ENCODE results near the gene ARL5C.

Gene ARL5C, protein sequence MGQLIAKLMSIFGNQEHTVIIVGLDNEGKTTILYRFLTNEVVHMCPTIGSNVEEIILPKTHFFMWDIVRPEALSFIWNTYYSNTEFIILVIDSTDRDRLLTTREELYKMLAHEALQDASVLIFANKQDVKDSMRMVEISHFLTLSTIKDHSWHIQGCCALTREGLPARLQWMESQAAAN

DNA sequence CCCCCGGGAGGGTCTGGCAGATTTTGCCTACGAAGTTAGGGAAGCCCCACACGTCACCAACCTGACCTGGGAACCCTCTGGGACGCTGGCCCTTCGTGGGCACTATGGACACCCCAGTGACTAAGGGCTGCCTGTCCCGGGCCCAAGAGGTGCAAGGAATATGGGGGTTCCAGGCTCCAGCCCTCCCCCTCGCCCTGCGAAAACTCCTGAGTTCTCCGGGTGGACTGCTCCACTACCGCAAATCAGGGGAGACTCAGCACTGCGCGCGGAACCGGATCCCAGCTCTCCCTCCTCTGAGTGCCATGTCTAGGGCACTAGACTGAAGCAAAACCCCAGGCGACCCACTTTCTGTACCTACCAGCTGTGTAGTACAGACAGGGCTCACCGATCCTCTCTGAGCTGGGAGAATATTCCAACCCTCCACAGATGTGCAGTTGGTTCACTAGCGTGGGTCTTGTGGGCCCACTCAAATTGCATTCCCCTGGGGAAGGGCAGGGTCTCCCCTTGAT lies at the start of gene ARL5C:
ARL5C (minus strand) TSS at position 321 of the 509 bp plus-strand sequence. CDS start 401 bp downstream, outside the sequence.
- peaks cover 33% of the 10 kb centered on the region for H3K27me3 Mint-ChIP-seq
- peak within 1 kb of the TSS; percentile 57 to 65 for H3K27ac Mint-ChIP-seq
- no peaks in the 10 kb centered on the region for H3K9me3 Mint-ChIP-seq
- DNase-seq (no peak), ATAC-seq (no peak)
- peak within 1 kb of the TSS; percentile 94 for H3K4me3 Mint-ChIP-seq
- H3K4me1 Mint-ChIP-seq: peaks cover 37% of the 10 kb centered on the region

DNA sequence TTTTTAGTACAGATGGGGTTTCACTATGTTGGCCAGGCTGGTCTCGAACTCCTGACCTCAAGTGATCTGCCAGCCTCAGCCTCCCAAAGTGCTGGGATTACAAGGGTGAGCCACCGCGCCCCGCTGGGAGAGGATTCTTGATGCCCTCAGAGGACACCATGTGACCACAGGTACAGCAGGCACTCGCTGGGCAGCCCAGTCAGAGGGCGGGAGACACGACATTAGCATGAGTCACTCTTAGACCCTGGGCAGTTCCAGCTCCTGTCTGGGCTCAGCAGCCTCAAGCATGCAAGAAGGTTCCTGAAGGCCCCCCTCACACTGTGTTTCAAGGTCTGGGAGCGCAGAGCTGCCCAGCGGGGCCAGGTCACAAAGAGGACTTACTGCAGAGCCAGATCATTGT lies 47.9 kb upstream of the ARL5C start:
- Mint-ChIP-seq H3K9me3 (no peaks in the 10 kb centered on the region), H3K4me1 (peaks cover 36% of the 10 kb centered on the region), H3K27me3 (peaks cover 27% of the 10 kb centered on the region), H3K27ac (no peak overlapping the region), H3K4me3 (no peak overlapping the region)
- DNase-seq: no peak
- no peak for ATAC-seq

- peaks cover 20% of the 10 kb centered on the region for H3K27me3 Mint-ChIP-seq
- H3K27ac Mint-ChIP-seq: no peak overlapping the region
- H3K4me3 Mint-ChIP-seq: no peak overlapping the region
- no peaks in the 10 kb centered on the region for H3K9me3 Mint-ChIP-seq
- peaks cover 42% of the 10 kb centered on the region for H3K4me1 Mint-ChIP-seq
- DNase-seq (no peak), ATAC-seq (no peak)
Observed at GRCh38 chr17:39212841-39213480, 47.0 kb upstream of the ARL5C start.

DNA sequence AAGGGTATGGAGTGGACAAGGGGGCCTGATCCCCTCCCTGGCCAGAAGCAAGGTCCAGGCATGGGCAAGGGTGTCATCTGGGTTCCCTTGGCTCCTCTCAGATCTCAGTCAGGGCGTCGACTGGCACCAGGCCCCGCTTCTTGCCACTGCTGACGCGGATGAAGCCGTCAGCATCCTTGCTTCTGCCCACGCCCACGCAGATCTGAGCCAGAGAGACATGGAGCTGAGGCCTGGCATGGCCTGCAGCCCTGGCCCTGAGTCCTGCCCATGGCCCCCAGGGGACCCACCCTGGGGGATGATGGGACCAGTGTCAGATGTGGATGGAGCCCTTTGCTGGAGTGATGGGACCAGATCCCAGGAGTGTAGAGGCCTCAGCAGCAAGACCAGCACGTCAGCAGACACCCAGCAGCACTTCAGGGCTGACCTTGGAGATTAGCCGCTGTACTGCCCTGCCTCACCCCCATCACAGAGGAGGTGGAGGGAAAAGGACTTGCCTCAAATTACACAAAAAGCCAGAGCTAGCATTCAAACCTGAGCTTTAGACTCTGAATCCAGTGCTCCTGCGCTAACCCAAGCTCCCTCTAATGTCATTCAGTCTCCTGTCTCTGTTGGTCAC lies 46.3 kb upstream of the ARL5C start:
- Mint-ChIP-seq H3K27me3 (peaks cover 15% of the 10 kb centered on the region), H3K27ac (no peak overlapping the region), H3K4me1 (peaks cover 46% of the 10 kb centered on the region), H3K9me3 (no peaks in the 10 kb centered on the region), H3K4me3 (no peak overlapping the region)
- DNase-seq (no peak), ATAC-seq (no peak)

DNA sequence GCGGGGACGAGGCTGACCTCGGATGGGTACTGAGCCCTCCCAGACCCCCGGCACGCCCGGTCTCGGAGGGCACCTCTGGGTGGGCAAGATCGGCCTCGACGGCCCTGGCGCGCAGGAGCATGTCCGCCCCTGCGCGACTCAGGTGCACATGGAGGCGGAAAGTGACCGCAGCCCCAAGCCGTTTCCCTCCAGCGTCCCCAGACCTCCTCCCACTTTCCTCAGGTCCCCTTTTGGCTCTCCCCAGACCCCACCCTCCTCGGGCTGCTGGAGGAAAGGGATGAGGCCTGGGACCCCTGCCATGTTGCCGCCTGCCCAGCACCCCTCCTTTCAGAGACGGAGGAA lies 44.1 kb upstream of the ARL5C start:
- H3K27me3 Mint-ChIP-seq: no peaks in the 10 kb centered on the region

DNA sequence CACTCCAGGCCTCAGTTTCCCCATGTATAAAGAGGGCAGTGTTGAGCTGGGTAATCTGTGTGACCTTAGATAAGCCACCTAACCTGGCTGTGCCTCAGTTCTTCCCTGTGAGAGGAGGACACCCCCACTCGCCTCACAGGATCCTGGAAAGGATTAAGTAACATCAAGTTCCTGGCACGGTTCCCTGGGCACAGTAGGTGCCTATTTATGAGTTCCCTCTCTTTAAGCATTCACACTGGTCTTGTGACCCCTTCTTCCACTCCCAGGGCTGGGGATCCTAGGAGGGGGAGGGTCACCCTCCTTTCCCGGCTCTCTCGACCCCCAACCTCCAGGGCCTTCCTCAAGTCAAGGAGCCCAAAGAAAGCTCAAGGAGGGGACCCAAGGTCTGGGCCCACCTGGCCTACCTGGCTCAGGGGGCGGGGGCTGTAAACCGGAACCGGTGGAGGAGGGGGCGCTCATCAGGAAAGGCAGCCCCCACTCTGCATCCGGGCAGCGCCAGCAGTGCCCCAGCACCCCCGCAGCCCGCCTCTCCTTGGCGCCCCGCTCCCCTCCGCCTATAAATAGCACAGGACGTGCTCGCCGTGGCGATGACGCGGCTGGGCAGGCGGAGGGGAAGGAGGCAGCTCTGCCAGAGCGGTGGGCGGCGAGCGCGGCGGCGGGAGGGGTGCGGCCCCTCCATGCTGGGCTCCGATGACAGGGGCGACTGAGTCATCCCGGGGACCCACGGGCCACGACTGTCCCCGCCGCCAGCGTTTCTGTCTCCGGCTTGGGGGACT lies 43.5 kb upstream of the ARL5C start:
- Mint-ChIP-seq H3K9me3 (no peaks in the 10 kb centered on the region), H3K27me3 (no peaks in the 10 kb centered on the region), H3K27ac (no peak overlapping the region), H3K4me1 (peaks cover 61% of the 10 kb centered on the region), H3K4me3 (peak overlapping the region; percentile 20 to 75)
- ATAC-seq (peak; percentile 79), DNase-seq (peak; percentile 69 to 70)

More for the DNA sequence above, 44.1 kb upstream of the ARL5C start:
- DNase-seq (no peak), ATAC-seq (no peak)
- Mint-ChIP-seq H3K27ac (peak overlapping the region in 1 of 2 donors; percentile 9), H3K9me3 (no peaks in the 10 kb centered on the region), H3K4me3 (peak overlapping the region; percentile 20 to 75), H3K4me1 (peaks cover 57% of the 10 kb centered on the region)

DNA sequence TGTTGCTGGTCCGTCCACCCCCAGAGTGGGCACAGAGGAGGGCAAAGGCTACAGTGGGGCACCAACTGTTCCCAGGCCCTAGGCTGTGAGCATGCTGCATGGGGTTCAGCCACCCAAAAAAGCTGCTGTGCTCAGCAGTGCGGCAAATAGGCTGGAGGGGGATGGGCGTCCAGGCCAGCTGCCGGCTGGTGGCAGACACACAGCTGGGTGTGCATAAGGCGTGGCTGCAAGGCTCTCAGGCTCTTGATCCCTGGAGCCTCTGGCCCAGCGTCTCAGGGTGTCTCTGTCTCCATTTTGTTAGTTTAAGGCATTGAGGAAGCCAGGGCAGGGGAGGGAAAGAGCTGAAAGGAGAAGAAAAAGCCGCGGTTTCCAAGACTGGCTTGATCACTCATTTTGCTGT lies 42.9 kb upstream of the ARL5C start:
- Mint-ChIP-seq H3K27ac (no peak overlapping the region), H3K4me3 (peak overlapping the region in 1 of 2 donors; percentile 75), H3K9me3 (no peaks in the 10 kb centered on the region), H3K4me1 (peaks cover 67% of the 10 kb centered on the region), H3K27me3 (no peaks in the 10 kb centered on the region)
- DNase-seq (no peak), ATAC-seq (no peak)

DNA sequence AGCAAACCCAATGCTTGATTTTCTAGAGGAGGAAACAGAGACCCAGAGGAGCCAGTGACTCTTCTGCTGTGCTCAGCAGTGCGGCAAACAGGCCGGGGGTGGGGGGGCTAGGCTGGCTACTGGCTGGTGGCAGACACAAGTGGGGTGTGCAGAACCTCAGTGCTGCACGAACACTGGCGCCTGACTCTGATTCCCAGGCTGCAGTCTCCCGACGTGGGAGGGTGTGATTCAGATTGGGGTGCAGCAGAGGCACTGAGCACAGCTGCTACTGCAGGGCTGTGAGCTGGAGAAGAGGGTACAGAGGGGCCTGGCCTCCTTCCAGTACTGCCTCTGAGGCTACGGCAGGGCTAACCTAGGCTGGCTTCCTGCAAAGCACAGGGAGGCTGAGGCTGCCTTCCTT lies 42.2 kb upstream of the ARL5C start:
- H3K9me3 Mint-ChIP-seq: no peaks in the 10 kb centered on the region
- no peak overlapping the region for H3K27ac Mint-ChIP-seq
- peaks cover 73% of the 10 kb centered on the region for H3K4me1 Mint-ChIP-seq
- peak overlapping the region in 1 of 2 donors; percentile 75 for H3K4me3 Mint-ChIP-seq
- no peaks in the 10 kb centered on the region for H3K27me3 Mint-ChIP-seq
- no peak for ATAC-seq
- DNase-seq: no peak

GRCh38 chr17:39205112-39205526 lies 39.2 kb upstream of the ARL5C start:
- H3K9me3 Mint-ChIP-seq: no peaks in the 10 kb centered on the region
- ATAC-seq (no peak), DNase-seq (no peak)
- peak overlapping the region in 1 of 2 donors; percentile 19 for H3K27ac Mint-ChIP-seq
- H3K4me1 Mint-ChIP-seq: peaks cover 80% of the 10 kb centered on the region
- H3K4me3 Mint-ChIP-seq: no peak overlapping the region
- no peaks in the 10 kb centered on the region for H3K27me3 Mint-ChIP-seq

- ATAC-seq: no peak
- H3K27ac Mint-ChIP-seq: peak overlapping the region in 1 of 2 donors; percentile 79
- H3K4me3 Mint-ChIP-seq: no peak overlapping the region
- peaks cover 80% of the 10 kb centered on the region for H3K4me1 Mint-ChIP-seq
- no peaks in the 10 kb centered on the region for H3K9me3 Mint-ChIP-seq
- H3K27me3 Mint-ChIP-seq: no peaks in the 10 kb centered on the region
- no peak for DNase-seq
Observed at GRCh38 chr17:39204245-39204644, 38.3 kb upstream of the ARL5C start.

- Mint-ChIP-seq H3K4me3 (peak overlapping the region; percentile 98 to 99), H3K9me3 (no peaks in the 10 kb centered on the region), H3K4me1 (peaks cover 70% of the 10 kb centered on the region), H3K27me3 (no peaks in the 10 kb centered on the region), H3K27ac (peak overlapping the region; percentile 100)
- ATAC-seq: no peak
- no peak for DNase-seq
Observed at GRCh38 chr17:39200957-39201510, 35.1 kb upstream of the ARL5C start.

GRCh38 chr17:39200070-39200879 lies 34.3 kb upstream of the ARL5C start, which contains the start of gene RPL19:
TSS of gene RPL19 (plus strand) at chr17:39200283. CDS start at chr17:39200345, 62 bp downstream.
- H3K27ac Mint-ChIP-seq: peak within 1 kb of the TSS; percentile 100
- H3K27me3 Mint-ChIP-seq: no peaks in the 10 kb centered on the region
- H3K4me1 Mint-ChIP-seq: peaks cover 78% of the 10 kb centered on the region
- no peaks in the 10 kb centered on the region for H3K9me3 Mint-ChIP-seq
- DNase-seq: peak; percentile 84 to 85
- ATAC-seq: peak; percentile 75
- peak within 1 kb of the TSS; percentile 98 to 99 for H3K4me3 Mint-ChIP-seq

DNA sequence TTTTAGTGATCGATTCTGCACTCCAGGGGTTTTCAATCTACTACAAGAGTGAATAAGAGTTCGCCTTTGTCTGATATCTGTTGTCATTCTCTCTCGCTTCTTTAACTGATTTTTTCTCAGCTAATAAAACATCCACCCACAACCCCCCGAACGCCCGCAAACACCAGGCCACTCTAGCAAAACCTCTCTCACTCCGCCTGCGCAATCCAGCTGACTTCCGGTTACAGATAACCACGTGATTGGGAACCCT lies 33.8 kb upstream of the ARL5C start:
- H3K27ac Mint-ChIP-seq: peak overlapping the region; percentile 100
- ATAC-seq: peak; percentile 73
- DNase-seq: peak; percentile 86 to 91
- peak overlapping the region; percentile 98 to 99 for H3K4me3 Mint-ChIP-seq
- H3K9me3 Mint-ChIP-seq: no peaks in the 10 kb centered on the region
- H3K4me1 Mint-ChIP-seq: peaks cover 81% of the 10 kb centered on the region
- no peaks in the 10 kb centered on the region for H3K27me3 Mint-ChIP-seq

DNA sequence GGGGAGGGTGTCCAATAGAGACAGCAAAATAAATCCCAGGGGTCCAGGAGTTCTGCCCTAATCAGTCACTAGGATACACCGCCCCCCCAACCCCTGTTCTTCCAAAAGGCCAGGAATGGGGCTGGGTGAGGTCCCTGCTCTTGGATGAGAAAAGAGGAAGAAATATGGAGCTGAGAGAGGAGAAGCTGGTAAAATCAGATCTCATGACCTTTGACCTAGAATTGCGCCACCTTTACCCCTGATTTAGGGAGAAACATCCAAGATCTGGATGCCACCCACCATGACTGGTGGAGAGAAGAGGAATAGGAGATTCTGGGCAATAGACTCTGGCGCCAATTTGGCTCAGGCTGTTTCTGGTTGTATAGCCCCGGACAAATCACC lies 32.2 kb upstream of the ARL5C start:
- Mint-ChIP-seq H3K27ac (peak overlapping the region in 1 of 2 donors; percentile 79), H3K9me3 (no peaks in the 10 kb centered on the region), H3K27me3 (no peaks in the 10 kb centered on the region), H3K4me1 (peaks cover 78% of the 10 kb centered on the region), H3K4me3 (peak overlapping the region; percentile 85 to 86)
- ATAC-seq (no peak), DNase-seq (no peak)

All from stimulated activated naive CD8-positive, alpha-beta T cell treated with anti-CD3 and anti-CD28 coated beads, Interleukin-15, amount 100 ng/mL, for 72 hours (primary cell).